HG03521 (cell line): ENCODE results near the gene TRAPPC6A.
A peak's percentile ranks its signal among the peaks of the same experiment; 100 is the strongest.

Experiments used
- ATAC-seq: cut with Tn5 transposase; IDR thresholded peaks from one replicate; pipeline ENCODE4 v1.9.1; 2021; ENCODE audit warnings: mild to moderate bottlenecking, moderate library complexity; ENCODE audit not compliant: unreplicated experiment

TRAPPC6A gene

GRCh38 chr19:45186509-45187334, 8.7 kb upstream of the TRAPPC6A start:
- ATAC-seq, result no peak

GRCh38 chr19:45184115-45184514, 6.1 kb upstream of the TRAPPC6A start:
- ATAC-seq, result no peak

GRCh38 chr19:45182758-45183157, 4.7 kb upstream of the TRAPPC6A start:
- ATAC-seq, result no peak

- ATAC-seq, result no peak
Measured at GRCh38 chr19:45180936-45181335, 2.9 kb upstream of the TRAPPC6A start.

GRCh38 chr19:45179892-45180370, 1.9 kb upstream of the TRAPPC6A start:
- ATAC-seq, result no peak

- ATAC-seq, result no peak
Measured at GRCh38 chr19:45179072-45179891, 1.2 kb upstream of the TRAPPC6A start.

GRCh38 chr19:45178262-45179071, 430 bp upstream of the TRAPPC6A start, which contains the start of gene BLOC1S3:
TSS of gene BLOC1S3 (plus strand) at chr19:45178784. CDS start at chr19:45179297, 513 bp downstream.
- peak; percentile 81 for ATAC-seq

GRCh38 chr19:45175515-45176345, 2.3 kb downstream of the TRAPPC6A start:
- ATAC-seq, result no peak

GRCh38 chr19:45173816-45174215, 4.2 kb downstream of the TRAPPC6A start:
- ATAC-seq, result no peak

GRCh38 chr19:45172611-45173208, 5.3 kb downstream of the TRAPPC6A start:
- ATAC-seq, result no peak

GRCh38 chr19:45172173-45172572, 5.9 kb downstream of the TRAPPC6A start:
- no peak for ATAC-seq

GRCh38 chr19:45171211-45171623, 6.8 kb downstream of the TRAPPC6A start:
- ATAC-seq, result no peak

- no peak for ATAC-seq
Measured at GRCh38 chr19:45170146-45171106, 7.6 kb downstream of the TRAPPC6A start.

GRCh38 chr19:45169602-45170001, 8.4 kb downstream of the TRAPPC6A start:
- no peak for ATAC-seq

- no peak for ATAC-seq
Measured at GRCh38 chr19:45168767-45169351, 9.2 kb downstream of the TRAPPC6A start.

GRCh38 chr19:45166723-45167252, 11.2 kb downstream of the TRAPPC6A start:
- ATAC-seq, result no peak

- no peak for ATAC-seq
Measured at GRCh38 chr19:45164577-45165335, 13.3 kb downstream of the TRAPPC6A start.
